NCI-H1417 (cell line): ENCODE results near the gene TAF11L3.
A peak's percentile ranks its signal among the peaks of the same experiment; 100 is the strongest.
"Not testable (repeated sequence)": the region's sequence is repeated elsewhere in the genome, so short reads cannot be mapped to it uniquely, and the experiment has no call there.

Experiments
- DNase-seq, 3 experiments: peaks; one replicate each; lab custom pipeline; 2025; lab: John Stamatoyannopoulos, UW

TAF11L3 gene

GRCh38 chr5:17518067-17518466 is at the start of gene TAF11L3:
TAF11L3 (plus strand) TSS chr5:17518367.
- not testable (repeated sequence) for DNase-seq

GRCh38 chr5:17470064-17470463 is 48.1 kb upstream of the TAF11L3 start:
- DNase-seq = no peak

DNA sequence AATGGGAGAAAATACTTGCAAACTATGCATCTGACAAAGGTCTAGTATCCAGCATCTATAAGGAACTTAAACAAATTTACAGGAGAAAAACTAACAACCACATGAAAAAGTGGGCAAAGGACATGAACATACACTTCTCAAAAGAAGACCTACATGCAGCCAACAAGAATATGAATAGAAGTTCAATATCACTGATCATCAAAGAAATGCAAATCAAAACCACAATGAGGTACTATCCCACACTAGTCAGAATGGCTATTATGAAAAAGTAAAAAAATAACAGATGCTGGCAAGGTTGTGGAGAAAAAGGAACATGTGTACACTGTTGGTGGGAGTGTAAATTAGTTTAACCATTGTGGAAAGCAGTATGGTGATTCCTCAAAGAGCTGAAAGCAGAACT is 43.1 kb upstream of the TAF11L3 start:
- DNase-seq = not testable (repeated sequence)

- peak in 1 of 3 experiments; percentile 19 for DNase-seq
These were observed 41.1 kb upstream of the TAF11L3 start for GRCh38 chr5:17477043-17477442.

DNA sequence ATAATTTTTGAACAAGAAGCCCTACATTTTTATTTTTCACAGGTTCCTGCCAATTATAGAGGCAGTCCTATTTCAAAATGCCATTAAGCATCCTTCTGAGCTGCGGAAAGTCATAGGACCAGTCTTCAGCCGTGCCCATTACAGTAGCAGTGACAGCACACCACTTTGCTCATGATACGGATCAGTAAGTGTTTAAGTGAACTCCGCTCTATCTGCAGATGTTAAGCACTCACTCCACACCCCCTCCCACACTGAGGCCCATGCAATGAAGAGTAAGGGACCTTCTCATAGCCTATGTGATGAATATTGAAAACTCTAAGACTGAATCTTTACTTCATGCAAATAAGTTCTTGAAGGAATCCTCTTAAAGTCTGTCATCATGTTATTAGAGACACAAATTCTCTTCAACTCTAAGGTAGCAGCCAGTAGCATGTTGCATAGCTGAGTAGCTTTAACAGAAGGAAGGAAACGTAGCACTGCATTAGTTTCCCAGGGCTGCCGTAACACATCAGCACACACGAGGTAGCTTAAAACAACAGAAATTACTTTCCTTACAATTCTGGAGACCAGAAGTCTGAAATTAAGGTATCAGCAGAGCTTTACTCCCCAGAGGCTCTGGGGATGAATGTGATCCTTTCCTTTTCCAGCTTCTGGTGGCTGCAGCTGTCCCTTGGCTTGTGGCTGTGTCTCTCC is 40.4 kb upstream of the TAF11L3 start:
- DNase-seq = no peak

DNA sequence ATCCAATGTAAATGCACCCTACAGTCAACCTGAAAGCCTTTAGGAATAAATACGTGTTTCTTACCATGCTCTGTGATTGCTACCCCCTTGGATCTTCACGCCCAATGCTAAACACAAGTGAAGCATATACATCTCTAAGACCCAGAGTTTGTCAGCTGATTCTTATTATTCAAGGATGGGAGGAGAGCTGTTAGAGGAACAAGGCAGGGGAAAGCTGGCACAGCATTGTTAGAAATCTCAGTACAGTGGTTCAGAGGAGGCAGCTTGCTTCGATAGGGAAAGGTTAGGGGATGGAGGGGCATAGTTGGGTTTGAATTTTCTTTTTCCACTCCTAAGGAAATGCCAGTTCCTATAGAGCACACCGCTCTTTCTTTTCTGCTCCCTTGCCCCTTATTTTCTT is 36.8 kb upstream of the TAF11L3 start:
- DNase-seq = peak in 1 of 3 experiments; percentile 18

GRCh38 chr5:17482790-17483189 is 35.4 kb upstream of the TAF11L3 start:
- no peak for DNase-seq

GRCh38 chr5:17486464-17487173 is 31.5 kb upstream of the TAF11L3 start:
- not testable (repeated sequence) for DNase-seq

DNA sequence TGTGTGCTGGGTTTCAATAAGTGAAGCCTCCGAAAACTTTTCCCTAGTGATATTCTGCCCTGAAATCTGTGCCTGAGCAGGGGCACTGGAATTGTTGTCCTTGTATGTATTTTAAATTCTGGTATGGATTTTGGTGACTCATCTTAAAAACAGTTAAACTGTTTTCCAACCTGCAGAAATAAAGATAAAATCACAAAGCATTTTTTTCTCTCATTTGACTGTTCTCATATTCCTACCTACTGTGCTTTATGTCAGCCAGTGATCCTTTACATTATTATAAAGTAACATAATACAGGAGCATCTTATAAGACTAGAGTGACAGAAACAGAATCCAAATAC is 31.0 kb upstream of the TAF11L3 start:
- DNase-seq = no peak

GRCh38 chr5:17491257-17491656 is 26.9 kb upstream of the TAF11L3 start:
- not testable (repeated sequence) for DNase-seq

DNA sequence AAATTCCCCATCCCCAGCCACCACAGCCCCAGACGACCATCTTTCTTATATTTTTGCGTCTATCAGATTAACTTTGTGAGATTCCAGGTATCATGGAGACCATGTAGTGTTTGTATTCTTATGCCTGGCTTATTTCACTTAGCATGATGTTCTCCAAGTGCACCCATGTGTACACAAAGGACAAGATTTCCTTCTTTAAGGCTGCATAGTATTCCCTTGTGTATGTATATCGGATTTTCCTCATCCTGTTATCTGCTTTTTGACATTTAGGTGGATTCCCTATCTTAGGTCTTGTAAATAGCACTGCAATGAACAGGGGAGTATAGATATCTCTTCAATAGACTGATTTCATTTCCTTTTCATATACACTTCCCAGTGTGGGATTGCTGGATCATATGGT is 25.4 kb upstream of the TAF11L3 start:
- DNase-seq = no peak

- DNase-seq = no peak
These were observed 20.7 kb upstream of the TAF11L3 start for GRCh38 chr5:17497446-17497845.

DNA sequence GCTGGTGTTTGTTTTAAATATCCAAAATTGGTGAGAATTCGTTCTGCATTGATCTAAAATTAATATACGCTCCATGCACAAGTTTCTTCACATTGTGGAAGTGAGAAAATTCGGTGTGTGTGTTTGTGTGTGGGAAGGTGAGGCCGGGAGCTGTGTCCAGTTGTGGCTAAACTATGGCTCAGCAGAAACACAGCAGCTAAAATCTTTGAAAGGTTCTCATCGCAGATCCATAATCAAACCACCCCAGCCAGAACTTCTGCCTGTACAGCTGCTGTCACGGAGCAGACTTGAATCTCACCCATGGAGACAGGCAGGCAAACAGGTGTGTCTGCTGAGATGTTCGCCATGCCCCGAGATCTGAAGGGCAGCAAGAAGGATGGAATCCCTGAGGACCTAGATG is 20.2 kb upstream of the TAF11L3 start, which contains the start of gene TAF11L2:
TAF11L2 (plus strand) TSS at position 301 of the 400 bp plus-strand sequence.
- not testable (repeated sequence) for DNase-seq

- DNase-seq = no peak
These were observed 6.3 kb upstream of the TAF11L3 start for GRCh38 chr5:17511775-17512325.

DNA sequence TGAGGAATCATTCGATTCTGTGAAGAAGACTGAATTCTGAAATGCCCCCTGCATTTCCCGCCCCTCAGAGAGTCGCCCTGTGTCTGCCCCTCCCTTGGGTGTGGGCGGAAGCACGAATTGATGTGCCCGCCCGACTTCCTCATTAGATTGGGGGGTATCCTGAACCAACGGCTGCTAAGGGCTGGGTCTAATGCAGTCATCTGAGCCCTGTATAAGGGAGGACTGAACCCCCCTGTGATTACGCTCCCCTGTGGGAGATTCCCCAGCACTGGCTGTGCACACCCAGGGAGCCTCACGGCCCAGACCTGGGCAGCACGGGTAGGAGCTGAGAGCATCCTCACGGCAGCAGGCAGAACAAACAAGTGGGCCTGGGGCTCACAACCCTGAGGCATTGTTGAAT is 641 bp upstream of the TAF11L3 start:
- not testable (repeated sequence) for DNase-seq

DNA sequence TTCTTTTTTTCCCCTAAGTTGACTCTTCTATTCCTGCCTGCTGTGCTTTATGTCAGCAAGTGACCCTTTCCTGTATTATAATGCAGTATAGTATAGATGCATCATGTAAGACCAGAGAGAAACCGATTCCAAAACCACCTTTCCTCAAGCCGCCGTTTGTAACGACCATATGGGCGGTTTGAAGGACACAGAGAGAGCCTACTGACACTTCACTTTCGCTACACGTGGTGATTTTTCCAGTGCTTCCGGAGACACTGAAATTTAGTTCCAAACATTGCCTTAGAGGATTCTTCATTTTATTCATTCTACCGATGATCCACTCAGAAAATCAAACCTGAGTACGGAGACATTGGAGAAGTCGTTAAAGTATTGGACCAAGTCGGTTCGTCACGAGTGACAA is 1.3 kb downstream of the TAF11L3 start:
- DNase-seq = not testable (repeated sequence)

DNA sequence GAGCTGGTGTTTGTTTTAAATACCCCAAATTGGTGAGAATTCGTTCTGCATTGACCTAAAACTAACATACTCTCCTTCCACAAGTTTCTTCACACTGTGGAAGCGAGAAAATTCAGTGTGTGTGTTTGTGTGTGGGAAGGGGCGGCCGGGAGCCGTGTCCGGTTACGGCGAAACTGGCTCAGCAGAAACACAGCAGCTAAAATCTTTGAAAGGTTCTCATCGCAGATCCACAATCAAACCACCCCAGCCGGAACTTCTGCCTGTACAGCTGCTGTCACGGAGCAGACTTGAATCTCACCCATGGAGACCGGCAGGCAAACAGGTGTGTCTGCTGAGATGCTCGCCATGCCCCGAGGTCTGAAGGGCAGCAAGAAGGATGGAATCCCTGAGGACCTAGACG is 3.3 kb downstream of the TAF11L3 start, which contains the start of gene TAF11L4:
TAF11L4 (plus strand) TSS at position 301 of the 400 bp plus-strand sequence.
- DNase-seq = not testable (repeated sequence)

GRCh38 chr5:17524935-17525334 is 6.8 kb downstream of the TAF11L3 start, which contains the start of gene TAF11L5:
TAF11L5 (plus strand) TSS chr5:17525235.
- not testable (repeated sequence) for DNase-seq

GRCh38 chr5:17526504-17526903 is 8.3 kb downstream of the TAF11L3 start:
- DNase-seq = not testable (repeated sequence)

DNA sequence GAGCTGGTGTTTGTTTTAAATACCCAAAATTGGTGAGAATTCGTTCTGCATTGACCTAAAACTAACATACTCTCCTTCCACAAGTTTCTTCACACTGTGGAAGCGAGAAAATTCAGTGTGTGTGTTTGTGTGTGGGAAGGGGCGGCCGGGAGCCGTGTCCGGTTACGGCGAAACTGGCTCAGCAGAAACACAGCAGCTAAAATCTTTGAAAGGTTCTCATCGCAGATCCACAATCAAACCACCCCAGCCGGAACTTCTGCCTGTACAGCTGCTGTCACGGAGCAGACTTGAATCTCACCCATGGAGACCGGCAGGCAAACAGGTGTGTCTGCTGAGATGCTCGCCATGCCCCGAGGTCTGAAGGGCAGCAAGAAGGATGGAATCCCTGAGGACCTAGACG is 10.2 kb downstream of the TAF11L3 start, which contains the start of gene TAF11L6:
TAF11L6 (plus strand) TSS at position 301 of the 400 bp plus-strand sequence.
- DNase-seq = not testable (repeated sequence)
